Pulmonary artery endothelial cell (primary cell): ENCODE data around the gene TNRC6B. TPM values are rescaled to one million over a fixed set of nuclear protein-coding genes. Genes with fewer than 3 reads are reported as not detected.

Source experiments
- DNase-seq: peaks from one replicate; pipeline ENCODE4 v3.0.0-alpha.2; 2011; ENCODE audit warnings: low read depth, low spot score
- total RNA-seq: library from RNA; depleted of rRNA; stranded (reverse); fragments of >200 nt; gene quantifications from 2 replicates; pipeline ENCODE4 v1.2.3, GENCODE V29; 2014

TNRC6B gene
- total RNA-seq, 1 donor from 2014 or later, result 13.3 TPM

- DNase-seq, result no peak
Observed at GRCh38 chr22:40325315-40325714, 147.6 kb downstream of the TNRC6B start.

GRCh38 chr22:40326905-40327735 lies 149.4 kb downstream of the TNRC6B start:
- DNase-seq, result peak; percentile 35

- DNase-seq, result no peak
Observed at GRCh38 chr22:40328546-40329456, 151.1 kb downstream of the TNRC6B start.

GRCh38 chr22:40329466-40329865 lies 151.7 kb downstream of the TNRC6B start:
- no peak for DNase-seq

- no peak for DNase-seq
Observed at GRCh38 chr22:40330086-40330485, 152.4 kb downstream of the TNRC6B start.

- no peak for DNase-seq
Observed at GRCh38 chr22:40330615-40331014, 152.9 kb downstream of the TNRC6B start.

- no peak for DNase-seq
Observed at GRCh38 chr22:40331706-40332105, 154.0 kb downstream of the TNRC6B start.

GRCh38 chr22:40332319-40332781 lies 154.6 kb downstream of the TNRC6B start:
- no peak for DNase-seq

DNA sequence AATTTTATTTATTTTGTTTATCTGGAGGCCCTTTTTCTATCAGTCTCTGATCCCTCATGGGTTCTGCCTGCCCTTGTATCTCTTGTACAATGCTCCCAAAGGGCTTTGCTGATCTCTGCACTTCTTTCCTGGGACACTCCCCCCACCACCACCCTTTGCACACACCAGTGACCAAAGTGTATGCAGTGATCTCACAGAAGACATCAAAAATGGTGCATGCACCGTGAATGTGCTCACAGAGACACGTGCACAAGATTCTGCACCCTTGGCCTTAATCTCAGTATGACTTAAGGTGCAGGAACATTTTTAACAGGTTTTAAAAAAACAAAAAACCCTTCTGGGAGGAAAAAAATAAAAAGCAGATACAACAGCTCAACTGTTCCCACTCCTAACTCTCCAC lies 156.3 kb downstream of the TNRC6B start:
- DNase-seq, result no peak

DNA sequence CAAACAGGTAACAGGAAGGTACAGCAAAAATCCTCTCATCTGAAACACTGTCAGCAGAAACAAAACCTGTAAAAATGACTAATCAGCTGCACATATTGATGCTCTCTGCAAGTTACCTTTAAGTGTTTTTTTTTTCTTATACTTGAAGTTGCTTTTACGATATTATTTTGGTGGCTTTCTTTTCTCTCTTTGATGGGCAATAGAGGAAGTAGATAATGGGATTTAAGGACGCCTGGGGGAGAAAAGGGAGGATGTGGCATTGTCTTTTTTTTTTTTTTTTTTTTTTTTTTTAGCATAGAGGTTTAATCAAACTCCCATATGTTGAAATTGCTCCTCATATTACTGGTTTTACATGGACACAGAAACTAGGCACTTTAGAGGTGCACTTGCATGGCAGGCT lies 157.2 kb downstream of the TNRC6B start:
- DNase-seq, result no peak

- no peak for DNase-seq
Observed at GRCh38 chr22:40335358-40335757, 157.6 kb downstream of the TNRC6B start.

DNA sequence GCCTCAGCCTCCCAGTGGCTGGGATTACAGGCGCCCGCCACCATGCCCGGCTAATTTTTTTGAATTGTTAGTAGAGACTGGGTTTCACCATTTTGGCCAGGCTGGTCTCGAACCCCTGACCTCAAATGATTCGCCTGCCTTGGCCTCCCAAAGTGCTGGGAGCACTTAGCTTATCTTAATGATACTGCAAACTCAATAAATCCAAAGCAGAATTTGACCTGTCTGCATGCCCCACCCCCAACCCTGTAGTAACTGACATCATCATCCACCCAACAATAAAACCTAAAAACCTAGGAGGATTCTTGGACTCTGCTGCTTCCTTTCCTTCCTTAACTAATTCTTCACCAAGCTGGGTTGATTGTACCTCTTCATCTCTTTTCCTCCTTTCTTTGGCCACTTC lies 162.3 kb downstream of the TNRC6B start:
- no peak for DNase-seq

GRCh38 chr22:40341604-40342003 lies 163.9 kb downstream of the TNRC6B start:
- no peak for DNase-seq

DNA sequence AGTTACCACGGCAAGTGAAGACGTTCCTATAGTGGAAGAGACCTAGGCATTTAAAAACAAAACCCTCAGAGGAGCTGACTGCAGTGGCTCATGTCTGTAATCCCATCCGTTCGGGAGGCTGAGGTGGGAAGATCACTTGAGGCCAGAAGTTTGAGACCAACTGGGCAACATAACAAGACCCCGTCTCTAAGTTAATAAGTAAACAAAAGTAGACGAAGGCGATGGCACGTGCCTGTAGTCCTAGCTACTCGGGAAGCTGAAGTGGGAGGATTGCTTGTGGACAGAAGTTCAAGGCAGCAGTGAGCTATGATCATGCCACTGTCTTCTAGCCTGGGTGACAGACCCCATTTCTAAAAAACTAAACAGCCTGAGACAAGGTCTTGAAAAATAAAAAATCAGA lies 164.8 kb downstream of the TNRC6B start:
- no peak for DNase-seq

DNA sequence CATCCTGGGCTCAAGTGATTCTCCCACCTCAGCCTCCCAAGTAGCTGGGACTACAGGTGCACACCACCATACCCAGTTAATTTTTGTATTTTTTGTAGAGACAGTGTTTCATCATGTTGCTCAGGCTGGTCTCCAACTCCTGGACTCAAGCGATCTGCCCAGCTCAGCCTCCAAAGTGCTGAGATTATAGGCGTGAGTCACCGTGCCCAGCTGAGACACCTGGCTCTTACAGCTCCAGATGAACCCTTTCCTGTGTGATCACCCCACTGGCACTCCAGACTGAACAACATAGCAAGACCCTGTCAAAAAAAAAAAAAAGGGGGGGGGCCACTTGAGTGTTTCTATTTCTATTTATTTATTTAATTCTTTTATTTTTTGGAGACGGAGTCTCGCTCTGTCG lies 167.5 kb downstream of the TNRC6B start:
- DNase-seq, result no peak

DNA sequence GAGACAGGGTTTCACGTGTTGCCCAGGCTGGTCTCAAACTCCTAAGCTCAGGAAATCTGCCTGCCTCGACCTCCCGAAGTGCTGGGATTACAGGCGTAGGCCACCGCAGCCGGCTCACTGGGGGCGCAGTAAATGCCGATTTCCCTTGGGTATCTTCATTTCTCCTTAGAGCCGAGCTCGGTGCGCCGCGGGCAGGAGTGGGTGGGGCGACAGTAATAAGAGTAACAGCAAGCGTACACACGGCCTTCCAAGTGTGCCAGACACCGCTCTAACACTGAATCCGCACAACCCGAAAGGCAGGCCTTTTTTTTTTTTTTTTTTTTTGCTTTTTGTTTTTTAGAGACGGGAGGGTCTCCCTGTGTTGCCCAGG lies 168.1 kb downstream of the TNRC6B start:
- no peak for DNase-seq

GRCh38 chr22:40346185-40347118 lies 168.7 kb downstream of the TNRC6B start, which contains the start of gene ADSL:
Gene ADSL, plus strand, starts transcription at chr22:40346500. Its CDS starts 59 bp downstream, at chr22:40346559.
- DNase-seq, result peak; percentile 51

DNA sequence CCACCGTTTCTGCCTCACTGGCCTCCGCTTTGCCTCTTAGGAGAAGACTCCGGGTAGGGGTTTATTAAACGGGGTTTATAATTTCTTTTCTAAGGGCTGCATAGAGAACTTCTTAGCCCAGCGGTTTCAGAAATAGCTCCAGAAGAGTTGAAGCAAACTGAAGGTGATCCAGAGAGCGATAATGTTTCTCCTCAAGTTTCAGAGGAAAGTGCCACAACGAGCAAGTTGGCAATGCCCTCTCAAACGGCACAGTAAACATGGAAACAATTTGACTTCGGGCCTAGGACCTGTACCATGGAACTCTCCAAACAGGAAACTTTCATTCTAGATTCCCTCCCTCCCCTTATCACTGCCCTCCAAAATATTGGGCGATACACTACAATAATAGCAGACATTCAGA lies 169.6 kb downstream of the TNRC6B start:
- DNase-seq, result no peak

DNA sequence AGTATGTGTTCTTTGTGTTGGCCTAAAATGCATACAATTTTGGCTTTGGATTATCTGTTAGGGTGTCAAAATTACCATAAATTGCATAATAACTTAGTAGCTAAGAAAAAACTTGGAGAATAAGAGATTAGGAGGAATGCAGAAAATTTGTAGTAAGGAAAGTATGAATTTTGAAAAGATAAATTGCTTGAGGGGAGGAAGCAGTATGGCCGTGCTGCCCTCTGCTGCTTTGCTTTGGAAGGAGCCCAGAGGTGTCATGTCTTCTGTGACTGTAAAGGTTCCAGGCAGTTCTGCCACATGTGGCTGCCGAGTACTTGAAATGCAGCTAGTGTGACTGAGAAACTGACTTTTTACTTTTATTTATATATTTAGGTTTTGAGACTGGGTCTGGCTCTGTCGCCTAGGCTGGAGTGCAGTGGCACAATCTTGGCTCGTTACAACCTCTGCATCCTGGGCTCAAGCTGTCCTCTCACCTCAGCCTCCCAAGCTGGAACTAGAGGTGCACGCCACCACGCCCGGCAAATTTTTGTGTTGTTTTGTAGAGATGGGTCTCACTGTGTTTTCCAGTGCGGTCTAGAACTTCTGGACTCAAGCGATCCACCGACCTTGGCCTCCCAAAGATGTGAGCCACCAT lies 170.4 kb downstream of the TNRC6B start:
- no peak for DNase-seq

GRCh38 chr22:40352763-40353162 lies 175.0 kb downstream of the TNRC6B start:
- no peak for DNase-seq

- no peak for DNase-seq
Observed at GRCh38 chr22:40361100-40361499, 183.4 kb downstream of the TNRC6B start.
